IMR-90 (cell line): ENCODE data around the gene CYP26B1. TPM values are rescaled to one million over a fixed set of nuclear protein-coding genes. Genes with fewer than 3 reads are reported as not detected.

Experiments
- ATAC-seq: fragments of 200-7000 bp; cut with Tn5 transposase; 2 replicates; pipeline ENCODE4 v1.9.1; 2020; ENCODE audit warnings: low read depth, mild to moderate bottlenecking, moderate library complexity
- BruUV-seq: library from RNA; stranded (reverse); fragments of 400-500 nt; replicated peaks from 2 replicates; lab custom pipeline; 2021; lab: Mats Ljungman, UMichigan
- CTCF ChIA-PET: fragments of 300-600 bp; formaldehyde crosslinking; extraction: SDS; loops from one replicate; lab custom pipeline; 2021; ENCODE audit warnings: antibody characterized with exemption; lab: Yijun Ruan, JAX
- POLR2A ChIA-PET: fragments of 300-600 bp; sonication (Branson Sonifier 250); formaldehyde crosslinking; loops from one replicate; lab custom pipeline; 2022; ENCODE audit warnings: antibody characterized with exemption; ENCODE audit not compliant: unreplicated experiment; lab: Charles Lee
- DNase-seq: peaks from one replicate; pipeline ENCODE4 v3.0.0; 2013
- H2AFZ ChIP-seq: replicated peaks from 2 replicates; pipeline ENCODE3; 2013; ENCODE audit warnings: low read length, mild to moderate bottlenecking; ENCODE audit not compliant: poor library complexity
- H2AK5ac ChIP-seq: 2 replicates; pipeline ENCODE4 v1.6.1; 2013; ENCODE audit warnings: low read depth, low read length, inconsistent platforms
- H2AK9ac ChIP-seq: replicated peaks from 2 replicates; pipeline ENCODE3; 2013; ENCODE audit warnings: mild to moderate bottlenecking, low read depth, low read length, moderate library complexity; ENCODE audit not compliant: poor library complexity
- H2BK120ac ChIP-seq: 2 replicates; pipeline ENCODE4 v1.6.1; 2013; ENCODE audit warnings: low read depth, low read length, inconsistent platforms
- H2BK15ac ChIP-seq: 3 replicates; pipeline ENCODE4 v1.6.1; 2013; ENCODE audit warnings: low read depth, low read length, inconsistent platforms
- H2BK20ac ChIP-seq: 2 replicates; pipeline ENCODE4 v1.6.1; 2013; ENCODE audit warnings: low read depth, mild to moderate bottlenecking, inconsistent platforms, low read length, moderate library complexity
- H2BK5ac ChIP-seq: 2 replicates; pipeline ENCODE4 v1.6.1; 2013; ENCODE audit warnings: mild to moderate bottlenecking, low read depth, low read length, inconsistent platforms; ENCODE audit not compliant: poor library complexity, severe bottlenecking
- H3K14ac ChIP-seq: replicated peaks from 2 replicates; pipeline ENCODE4 v1.6.1; 2013; ENCODE audit warnings: low read depth, low read length, inconsistent platforms
- H3K18ac ChIP-seq: 2 replicates; pipeline ENCODE4 v1.6.1; 2013; ENCODE audit warnings: low read depth, low read length, control low read depth
- H3K23ac ChIP-seq: 2 replicates; pipeline ENCODE4 v1.6.1; 2013; ENCODE audit warnings: low read depth, low read length, inconsistent platforms
- H3K27ac ChIP-seq: 2 replicates; pipeline ENCODE4 v1.5.1; 2013; ENCODE audit warnings: mild to moderate bottlenecking, control low read depth, low read length; ENCODE audit not compliant: insufficient read depth
- H3K27me3 ChIP-seq: 2 replicates; pipeline ENCODE4 v1.6.1; 2013; ENCODE audit warnings: low read length; ENCODE audit not compliant: control insufficient read depth, insufficient read depth
- H3K36me3 ChIP-seq: 2 replicates; pipeline ENCODE4 v1.6.1; 2013; ENCODE audit warnings: low read length, mixed read lengths; ENCODE audit not compliant: control insufficient read depth, insufficient read depth
- H3K4ac ChIP-seq: 2 replicates; pipeline ENCODE4 v1.6.1; 2013; ENCODE audit warnings: low read depth, low read length, inconsistent platforms
- H3K4me1 ChIP-seq: 2 replicates; pipeline ENCODE4 v1.6.1; 2013; ENCODE audit warnings: low read length, mixed read lengths; ENCODE audit not compliant: control insufficient read depth, insufficient read depth
- H3K4me2 ChIP-seq: 2 replicates; pipeline ENCODE4 v1.6.1; 2013; ENCODE audit warnings: low read depth, mild to moderate bottlenecking, control low read depth, low read length, moderate library complexity
- H3K4me3 ChIP-seq: 2 replicates; pipeline ENCODE4 v1.5.1; 2013; ENCODE audit warnings: low read depth, mild to moderate bottlenecking, control low read depth, low read length, moderate library complexity; ENCODE audit not compliant: insufficient read depth
- H3K56ac ChIP-seq: 2 replicates; pipeline ENCODE4 v1.6.1; 2013; ENCODE audit warnings: low read length, inconsistent platforms; ENCODE audit not compliant: insufficient read depth; ENCODE audit errors: extremely low read depth
- H3K79me1 ChIP-seq, 2 experiments: 2 replicates each; pipeline ENCODE4 v1.6.1; 2013; ENCODE audit warnings: low read length in 2 of 2, inconsistent platforms in 1 of 2, low read depth in 1 of 2
- H3K9ac ChIP-seq: 2 replicates; pipeline ENCODE4 v1.6.1; 2013; ENCODE audit warnings: low read depth, low read length, control low read depth
- H3K9me1 ChIP-seq: 2 replicates; pipeline ENCODE4 v1.6.1; 2013; ENCODE audit warnings: low read length, inconsistent platforms; ENCODE audit not compliant: insufficient read depth
- H3K9me3 ChIP-seq: 2 replicates; pipeline ENCODE4 v1.6.1; 2013; ENCODE audit warnings: low read length; ENCODE audit not compliant: control insufficient read depth, insufficient read depth
- H4K20me1 ChIP-seq: 2 replicates; pipeline ENCODE4 v1.6.1; 2013; ENCODE audit warnings: low read length, inconsistent platforms; ENCODE audit not compliant: insufficient read depth
- H4K5ac ChIP-seq: 2 replicates; pipeline ENCODE4 v1.6.1; 2013; ENCODE audit warnings: mild to moderate bottlenecking, low read depth, low read length, control low read depth
- H4K8ac ChIP-seq, 2 experiments: 2 replicates each; pipeline ENCODE4 v1.6.1; 2013; ENCODE audit warnings: low read depth in 2 of 2, low read length in 2 of 2, control low read depth in 1 of 2, inconsistent platforms in 1 of 2
- H4K91ac ChIP-seq: 2 replicates; pipeline ENCODE4 v1.6.1; 2013; ENCODE audit warnings: low read depth, low read length, inconsistent platforms; ENCODE audit not compliant: insufficient read depth
- BHLHE40 ChIP-seq: fragments of 150-350 bp; IDR thresholded peaks from 2 replicates; pipeline ENCODE4 v1.6.1; 2016; ENCODE audit warnings: mild to moderate bottlenecking, low read depth, low read length
- MAZ ChIP-seq: IDR thresholded peaks from 2 replicates; pipeline ENCODE4 v1.6.1; 2012; ENCODE audit warnings: low read depth, mild to moderate bottlenecking, low read length, improper control_type of control experiment, moderate library complexity, borderline replicate concordance
- POLR2A ChIP-seq: IDR thresholded peaks from 2 replicates; pipeline ENCODE4 v1.6.1; 2012; ENCODE audit warnings: mild to moderate bottlenecking, low read depth, low read length
- RAD21 ChIP-seq: IDR thresholded peaks from 2 replicates; pipeline ENCODE4 v1.6.1; 2012; ENCODE audit warnings: low read length, improper control_type of control experiment
- USF2 ChIP-seq: fragments of 150-350 bp; IDR thresholded peaks from 2 replicates; pipeline ENCODE4 v1.6.1; 2017; ENCODE audit warnings: mild to moderate bottlenecking, antibody characterized with exemption, low read length, low read depth
- WGBS, 2 experiments: methylation state at CpG; one replicate each; pipeline versions ENCODE4 v1.1.5 to v1.1.7; 2013; ENCODE audit warnings: missing lambda C conversion rate in 2 of 2; ENCODE audit not compliant: insufficient read length in 1 of 2; ENCODE audit errors: extremely low coverage in 2 of 2; 5-methylcytosine and 5-hydroxymethylcytosine counted together
- dilution Hi-C: fragments of 300-500 bp; cut with HindIII; formaldehyde crosslinking; loops from one replicate; pipeline ENCODE4 v1.14.3; 2018; ENCODE audit warnings: low sequenced_read_pairs; ENCODE audit not compliant: unreplicated experiment
- in situ Hi-C: fragments of 300-500 bp; cut with MboI; formaldehyde crosslinking; loops from 3 replicates; pipeline ENCODE4 v1.14.3; 2019; ENCODE audit warnings: low sequenced_read_pairs, inconsistent platforms, mixed read lengths
- intact Hi-C: fragments of 100-400 bp; cut with micrococcal nuclease; formaldehyde crosslinking; loops from 2 replicates; pipeline ENCODE4 v1.10.0; 2022
- polyA plus RNA-seq, 3 experiments: library from polyadenylated mRNA; depleted of rRNA; stranded (reverse); fragments of >200 nt; gene quantifications; 2 replicates each; pipeline ENCODE4 v1.2.3, GENCODE V29; 2012; ENCODE audit warnings: low replicate concordance in 1 of 3
- total RNA-seq: library from RNA; depleted of rRNA; stranded (reverse); fragments of >200 nt; gene quantifications from 2 replicates; pipeline ENCODE4 v1.2.3, GENCODE V29; 2012

Gene CYP26B1
- total and polyA plus RNA-seq, 2 of the 4 experiments (the other 2 are of a cell fraction) = 0.02 TPM; not detected in 1

GRCh38 chr2:72089537-72089936 lies 58.1 kb downstream of the CYP26B1 start:
- Histone ChIP-seq H3K18ac (no peak overlapping the region), H3K23ac (no peak overlapping the region), H3K9me3 (no peaks in the 10 kb centered on the region), H4K8ac (no peak overlapping the region), H4K5ac (no peak overlapping the region), H2AK5ac (no peak overlapping the region), H3K14ac (no peak overlapping the region), H2BK5ac (no peak overlapping the region), H4K91ac (no peak overlapping the region), H2AK9ac (no peak overlapping the region), H3K4ac (no peak overlapping the region), H3K9ac (no peak overlapping the region), H3K79me1 (no peaks in the 10 kb centered on the region), H4K20me1 (no peaks in the 10 kb centered on the region), H2AFZ (no peak overlapping the region), H2BK20ac (no peak overlapping the region), H3K36me3 (no peaks in the 10 kb centered on the region), H3K4me2 (no peak overlapping the region), H3K9me1 (no peaks in the 10 kb centered on the region), H3K4me1 (no peaks in the 10 kb centered on the region), H3K4me3 (no peak overlapping the region), H2BK15ac (no peak overlapping the region), H3K27me3 (no peaks in the 10 kb centered on the region; the same call in 1 of the 2 replicates), H3K56ac (no peak overlapping the region), H3K27ac (no peak overlapping the region), H2BK120ac (no peak overlapping the region)
- POLR2A ChIA-PET = no interaction called here
- CTCF ChIA-PET = no interaction called here
- intact Hi-C loops = no loop called here
- DNase-seq (no peak), ATAC-seq (no peak)
- in situ Hi-C loops = no loop called here
- TF ChIP-seq MAZ = no peak
- no peak for TF ChIP-seq RAD21
- TF ChIP-seq POLR2A = no peak
- TF ChIP-seq BHLHE40 = no peak
- TF ChIP-seq USF2 = no peak
- dilution Hi-C loops = no loop called here
- no TSS peak for BruUV-seq
- WGBS, 2 experiments = 80% methylated on average over 1 of the region's 13 CpGs; no CpG with 5 or more reads in 1 of the 2 experiments
